Fibroblast of skin of right biceps (primary cell): ENCODE results near the gene DDN.
A peak's percentile ranks its signal among the peaks of the same experiment; 100 is the strongest.

ENCODE experiments used
- DNase-seq: peaks from one replicate; pipeline ENCODE4 v3.0.0-alpha.2; 2013

Gene DDN

GRCh38 chr12:48999371-49000131 is at the start of gene DDN:
TSS of gene DDN (minus strand) at chr12:48999375. CDS start at chr12:48999287, 88 bp downstream.
- DNase-seq, result peak; percentile 65

GRCh38 chr12:49048953-49049352 is 49.8 kb upstream of the DDN start:
- DNase-seq, result no peak

- no peak for DNase-seq
These were observed 47.1 kb upstream of the DDN start for GRCh38 chr12:49046129-49046895.

DNA sequence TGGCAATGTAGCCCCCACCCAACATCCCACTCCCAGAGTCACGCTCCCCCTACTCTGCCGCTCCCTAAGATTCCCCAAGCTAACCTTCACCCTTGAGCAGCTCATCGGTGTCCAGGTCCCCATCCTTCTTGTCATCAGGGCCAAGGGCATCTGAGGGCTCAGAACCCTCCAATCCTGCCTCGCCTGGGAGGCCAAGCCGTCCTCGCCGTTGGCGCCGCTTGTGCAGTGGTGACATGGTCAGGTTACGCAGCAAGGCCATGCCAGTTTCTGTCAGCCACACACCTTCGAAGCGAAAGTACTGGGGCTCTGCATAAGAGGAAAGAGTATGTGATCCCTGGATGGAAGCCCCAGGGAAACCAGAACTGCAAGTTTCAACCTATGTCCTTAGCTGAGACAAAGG is 45.5 kb upstream of the DDN start:
- no peak for DNase-seq

- DNase-seq, result peak; percentile 49
These were observed 44.7 kb upstream of the DDN start for GRCh38 chr12:49043856-49044258.

GRCh38 chr12:49043241-49043640 is 44.1 kb upstream of the DDN start:
- no peak for DNase-seq

DNA sequence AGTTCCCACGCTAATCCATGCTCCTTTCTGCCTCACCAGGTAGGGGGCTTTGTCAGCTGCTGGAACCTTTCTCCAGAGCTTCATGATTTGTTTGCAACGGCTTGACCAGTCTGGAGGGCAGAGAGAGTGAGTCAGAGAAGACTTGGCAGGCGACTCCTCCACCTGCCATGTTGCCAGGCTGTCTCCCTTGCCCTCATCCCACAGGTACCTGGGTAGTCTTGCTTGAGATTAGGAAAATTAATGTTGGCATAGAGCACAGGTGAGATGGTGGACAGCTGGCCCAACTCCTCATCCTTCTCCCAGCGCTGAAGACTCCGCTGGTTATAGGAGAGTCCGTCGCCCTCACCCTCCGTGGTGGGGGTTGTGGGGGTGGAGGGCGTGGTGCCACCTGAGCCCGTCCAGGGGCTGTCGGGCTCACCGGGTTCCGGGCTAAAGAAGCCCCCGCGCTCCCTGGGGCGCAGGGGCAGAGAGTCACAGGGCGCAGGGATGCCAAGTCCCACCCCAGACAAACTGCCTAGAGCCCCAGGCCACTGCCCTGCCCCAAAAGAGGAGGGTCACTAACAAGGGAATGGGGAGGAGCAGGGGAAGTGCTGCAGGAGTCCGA is 42.8 kb upstream of the DDN start:
- DNase-seq, result no peak

- DNase-seq, result no peak
These were observed 42.1 kb upstream of the DDN start for GRCh38 chr12:49041036-49041880.

DNA sequence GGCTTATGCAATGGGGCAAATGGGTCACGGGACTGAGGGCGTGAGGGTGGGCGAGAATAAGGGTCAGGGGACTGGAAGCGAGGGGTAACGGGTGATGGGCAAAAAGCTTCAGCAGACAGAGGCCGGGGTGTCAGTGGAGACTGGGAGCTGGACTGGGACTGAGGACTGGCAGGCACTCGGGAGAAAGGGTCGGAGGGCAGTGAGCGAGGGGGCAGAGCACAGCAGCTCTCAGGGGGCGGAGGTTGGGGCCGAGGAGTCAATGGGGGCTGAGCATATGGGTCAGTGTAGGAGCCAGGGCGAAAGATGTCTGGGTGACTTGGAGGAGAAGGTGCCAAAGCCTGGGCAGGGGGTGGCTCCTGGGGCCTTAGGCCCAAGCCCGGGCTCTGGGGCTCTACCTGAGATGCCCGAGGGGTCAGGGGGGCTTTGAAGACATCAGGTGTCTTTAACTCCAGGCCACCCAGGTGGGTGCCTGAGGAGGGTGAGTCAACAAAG is 41.2 kb upstream of the DDN start:
- no peak for DNase-seq

- no peak for DNase-seq
These were observed 40.5 kb upstream of the DDN start for GRCh38 chr12:49039421-49040363.

DNA sequence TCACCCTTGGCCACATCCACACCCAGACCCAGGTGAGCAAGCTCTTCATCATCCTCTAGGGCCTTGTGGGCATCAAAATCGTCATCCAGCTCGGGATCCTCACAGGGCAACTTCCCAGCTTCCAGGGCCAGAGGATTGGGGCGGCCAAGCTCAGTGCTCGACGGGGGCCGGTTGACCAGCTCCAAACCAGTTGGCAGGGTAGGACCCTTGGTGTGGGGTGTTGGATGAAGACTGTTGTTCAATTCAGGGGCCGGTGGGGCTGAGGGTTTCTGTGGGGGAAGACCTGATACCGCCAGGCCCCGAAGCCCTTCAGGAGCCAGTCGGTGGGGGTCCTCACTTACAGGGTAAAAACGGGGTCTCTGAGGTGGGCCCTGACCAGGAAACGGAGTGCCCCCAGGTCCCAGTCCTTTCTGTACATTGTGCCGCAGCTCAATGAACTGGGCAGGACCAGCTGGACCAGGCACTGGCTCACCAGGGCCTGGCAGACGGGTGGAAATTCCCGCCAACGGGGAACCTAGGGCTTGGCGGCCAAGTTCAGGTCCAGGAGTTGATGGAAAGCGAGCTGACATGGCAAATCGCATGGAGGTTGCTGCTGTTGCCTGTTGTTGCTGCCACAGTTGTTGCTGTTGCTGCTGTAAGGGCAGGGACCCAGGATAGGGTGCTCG is 39.2 kb upstream of the DDN start:
- DNase-seq, result no peak

DNA sequence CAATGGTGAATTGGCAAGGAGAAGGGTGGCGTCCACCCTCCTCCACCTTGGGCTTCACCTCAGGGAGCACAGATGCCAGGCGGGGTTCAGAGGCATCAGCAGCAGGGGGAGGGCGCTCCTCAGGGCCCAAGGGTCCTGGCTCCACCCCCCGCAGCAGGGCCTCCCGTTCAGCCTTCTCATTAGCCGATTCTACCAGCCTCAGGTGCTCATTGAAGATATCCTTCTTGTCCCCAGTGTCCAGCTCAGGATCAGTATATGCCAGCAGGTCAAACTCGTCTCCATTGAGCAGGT is 38.7 kb upstream of the DDN start:
- no peak for DNase-seq

DNA sequence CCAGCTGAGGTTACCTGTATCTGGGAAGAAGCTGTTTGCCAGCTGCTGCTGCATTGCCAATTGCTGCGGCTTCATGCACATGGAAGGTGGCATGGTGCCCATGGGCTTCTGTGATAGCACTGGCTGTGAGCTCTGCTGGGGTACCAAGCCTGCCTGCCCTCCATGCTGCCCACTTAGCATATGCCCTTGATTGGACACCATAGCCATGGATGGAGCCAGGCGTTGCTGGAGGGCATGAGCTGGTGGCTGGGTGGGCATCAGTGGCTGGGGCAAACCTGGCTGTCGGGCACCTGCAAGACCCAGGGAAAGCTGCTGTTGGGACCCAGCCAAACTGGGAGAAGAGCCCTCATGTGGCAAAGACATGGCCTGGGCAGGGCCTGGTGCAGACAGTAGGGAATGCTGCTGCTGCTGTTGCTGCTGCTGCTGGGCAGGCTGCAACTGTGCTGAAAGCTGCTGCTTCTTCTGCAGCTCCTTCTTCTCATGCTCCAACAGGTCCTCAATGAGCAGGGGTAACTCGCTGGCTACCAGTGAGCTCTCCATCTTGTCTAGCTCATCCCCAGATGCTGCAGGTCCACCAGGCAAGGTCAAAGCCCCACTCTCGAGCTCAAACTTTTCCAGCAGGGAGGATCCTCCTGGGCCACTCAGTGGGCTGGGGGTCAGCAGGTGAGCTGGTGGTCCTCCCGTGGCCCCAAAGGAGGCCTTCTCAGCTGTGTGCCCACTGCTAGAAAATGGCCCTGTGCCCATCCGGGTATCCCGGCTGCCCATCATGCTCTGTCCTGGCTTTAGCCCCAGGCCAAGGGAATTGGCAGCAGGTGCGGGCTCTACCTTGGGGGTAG is 38.2 kb upstream of the DDN start:
- DNase-seq, result no peak

GRCh38 chr12:49036029-49036428 is 36.9 kb upstream of the DDN start:
- DNase-seq, result no peak

DNA sequence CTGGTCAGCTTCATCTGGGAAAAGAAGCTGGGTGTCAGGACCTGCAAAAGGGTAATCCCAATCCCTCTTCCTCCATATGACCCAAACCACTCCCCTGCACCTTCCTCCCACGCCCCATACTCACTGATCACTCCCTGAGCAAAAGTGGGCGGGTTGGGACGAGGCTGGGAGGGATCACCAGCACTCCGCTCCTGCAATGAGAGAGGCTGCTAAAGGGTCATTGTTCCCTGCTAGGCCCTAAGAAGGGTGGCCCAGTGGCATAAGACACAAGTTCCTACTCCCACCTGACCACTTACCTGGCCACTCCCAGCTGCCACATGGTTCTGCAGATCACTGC is 35.1 kb upstream of the DDN start:
- no peak for DNase-seq

DNA sequence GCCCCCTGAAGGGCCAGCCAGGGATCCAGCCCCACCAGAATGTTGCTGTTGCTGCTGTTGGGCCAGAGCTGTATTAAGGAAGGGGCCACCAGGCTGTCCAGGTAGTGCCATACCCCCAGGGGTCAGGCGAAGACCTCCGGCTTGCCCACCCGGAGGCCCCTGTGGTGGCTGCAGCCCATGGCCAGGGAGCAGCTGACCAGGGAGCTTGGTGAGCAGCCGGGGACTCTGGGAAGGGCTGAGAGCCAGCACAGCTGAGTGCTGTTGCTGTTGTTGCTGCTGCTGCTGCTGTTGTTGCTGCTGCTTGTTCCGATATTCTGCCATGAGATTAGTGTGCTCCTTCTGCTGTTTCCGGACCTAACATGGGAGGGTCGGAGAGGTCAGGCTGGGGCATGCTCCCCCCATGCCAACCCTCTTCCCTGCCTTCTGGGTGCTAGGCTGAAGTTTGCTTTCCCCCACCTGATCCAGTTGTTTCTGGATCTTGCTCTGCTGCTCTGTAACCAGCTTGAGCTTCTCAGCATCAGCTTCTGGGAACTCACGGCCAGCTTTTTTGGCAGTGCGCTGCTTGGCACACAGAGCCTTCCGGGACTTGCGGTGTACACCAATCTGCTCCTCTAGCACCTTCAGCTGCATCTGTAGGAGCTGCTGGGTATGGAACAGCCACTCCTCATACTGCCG is 34.6 kb upstream of the DDN start:
- DNase-seq, result no peak

DNA sequence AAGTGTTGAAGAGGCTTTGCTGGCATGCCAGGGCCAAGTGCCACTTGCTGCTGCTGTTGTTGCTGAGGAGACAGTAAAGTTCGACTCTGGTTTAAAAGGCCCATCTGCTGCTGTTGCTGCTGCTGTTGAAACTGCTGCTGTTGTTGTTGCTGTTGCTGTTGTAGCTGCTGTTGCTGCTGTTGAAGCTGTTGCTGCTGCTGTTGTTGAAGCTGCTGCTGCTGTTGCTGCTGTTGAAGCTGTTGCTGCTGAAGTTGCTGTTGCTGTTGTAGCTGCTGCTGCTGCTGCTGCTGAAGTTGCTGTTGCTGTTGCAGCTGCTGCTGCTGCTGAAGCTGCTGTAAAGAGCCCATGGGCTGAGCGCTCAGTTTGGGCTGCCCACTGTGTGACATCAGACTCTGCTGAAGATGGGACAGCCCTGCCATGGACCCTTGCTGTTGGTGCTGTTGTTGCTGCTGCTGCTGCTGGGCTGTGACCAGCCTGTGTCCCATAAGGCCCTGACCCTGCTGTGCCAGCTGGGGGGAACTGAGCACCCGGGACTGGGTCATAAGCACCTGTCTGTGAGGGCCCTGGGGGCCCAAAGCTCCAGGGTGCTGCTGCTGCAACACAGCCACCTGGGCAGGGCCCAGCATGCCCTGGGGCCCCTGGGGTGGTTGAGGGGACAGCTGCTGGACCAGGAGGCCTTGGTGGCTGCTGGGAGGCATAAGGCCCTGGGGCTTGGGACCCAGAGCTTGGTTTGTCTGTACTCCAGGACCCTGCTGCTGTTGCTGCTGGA is 33.7 kb upstream of the DDN start:
- no peak for DNase-seq

DNA sequence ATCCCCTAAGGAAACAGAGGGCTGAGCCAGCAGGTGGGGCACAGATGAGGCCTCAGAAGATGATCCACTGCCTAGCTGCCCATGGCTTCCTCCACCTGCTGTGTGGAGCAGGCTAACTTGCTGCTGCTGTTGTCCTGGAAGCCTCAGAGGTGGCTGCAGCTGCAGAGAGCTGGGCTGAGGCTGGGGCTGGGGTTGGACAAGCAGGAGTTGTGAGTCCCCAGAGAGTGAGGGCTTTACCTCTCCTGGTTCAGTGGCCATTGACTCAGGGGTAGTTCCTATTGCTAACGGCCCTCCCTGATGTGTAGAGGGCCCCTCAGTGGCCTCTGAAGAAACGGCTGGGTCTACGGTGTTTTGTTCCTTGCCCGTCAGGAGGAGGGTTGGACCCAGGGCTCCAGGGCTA is 33.1 kb upstream of the DDN start:
- no peak for DNase-seq

DNA sequence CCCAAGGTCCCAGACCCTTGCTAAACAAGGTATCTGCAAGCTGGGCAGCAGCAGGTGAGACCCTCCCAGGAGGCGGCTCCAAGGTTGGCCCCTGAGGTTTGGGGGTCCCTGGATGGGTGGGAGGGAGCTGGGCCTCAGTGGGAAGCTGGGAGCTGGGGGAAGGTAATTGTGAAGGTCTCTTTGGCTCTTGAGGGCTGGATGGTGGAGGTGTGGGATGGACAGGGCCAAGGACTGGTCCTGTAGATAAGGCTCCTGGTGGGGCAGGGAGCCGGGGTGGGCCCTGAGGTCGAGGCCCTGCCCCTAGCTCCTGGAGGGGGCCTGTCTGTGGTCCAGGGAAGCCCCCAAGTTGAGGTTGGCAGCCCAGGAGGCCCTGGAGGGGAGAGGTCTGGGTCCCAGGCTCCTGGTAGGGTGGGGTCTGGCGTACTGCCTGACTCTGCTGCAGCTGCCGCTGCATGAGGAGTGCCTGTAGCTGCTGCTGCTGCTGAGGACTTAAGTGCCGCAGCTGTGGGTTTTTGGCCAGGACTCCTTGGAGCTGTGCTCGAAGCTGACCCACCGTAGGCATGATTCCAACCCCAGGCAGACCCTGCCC is 32.5 kb upstream of the DDN start:
- DNase-seq, result no peak
